ENCODE measurements around the gene ARMC10.
A peak's percentile ranks its signal among the peaks of the same experiment; 100 is the strongest.
"Not testable (repeated sequence)": the region's sequence is repeated elsewhere in the genome, so short reads cannot be mapped to it uniquely, and the experiment has no call there.

Gene ARMC10

GRCh38 chr7:103140685-103141084, 65.7 kb downstream of the ARMC10 start:
- Histone ChIP-seq H3K4me3 (ENCODE audit: low read length) (no peak overlapping the region), H3K9me3 (ENCODE audit: low read length) (peaks cover 4% of the 10 kb centered on the region), H2AFZ (ENCODE audit: low read depth, low read length) (no peak overlapping the region), H3K36me3 (ENCODE audit: insufficient read depth, low read length) (no peaks in the 10 kb centered on the region), H3K27me3 (ENCODE audit: insufficient read depth, low read length) (no peaks in the 10 kb centered on the region), H3K4me1 (ENCODE audit: insufficient read depth, low read length) (no peaks in the 10 kb centered on the region)

DNA sequence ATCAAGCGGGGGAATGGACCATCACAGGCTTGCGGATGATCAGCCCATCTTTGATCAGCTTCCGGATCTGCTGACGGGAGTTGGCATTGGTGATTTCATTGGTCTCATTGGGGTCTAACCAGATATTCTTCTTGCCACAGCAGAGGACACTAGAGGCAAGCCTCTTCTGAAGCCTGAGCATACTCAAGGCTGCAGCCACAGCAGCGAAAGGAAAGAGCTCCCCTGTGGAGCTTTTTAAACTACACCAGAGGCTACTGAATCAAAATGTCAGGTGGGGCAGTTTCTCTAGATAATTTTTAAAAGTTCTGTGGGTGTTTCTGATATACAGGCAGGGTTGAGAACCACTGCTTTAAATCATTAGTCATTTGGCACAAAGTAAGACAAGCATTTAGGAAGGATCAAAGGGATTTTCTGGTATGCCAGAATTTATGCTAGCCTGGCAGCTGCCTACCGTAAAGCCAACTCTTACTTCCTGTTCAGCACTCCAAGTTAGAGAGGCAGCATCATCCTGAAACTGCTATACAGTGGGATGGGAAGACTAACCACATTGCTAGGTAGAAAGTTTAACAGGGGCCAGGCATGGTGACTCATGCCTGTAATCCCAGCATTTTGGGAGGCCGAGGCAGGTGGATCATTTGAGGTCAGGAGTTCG, 66.9 kb downstream of the ARMC10 start:
- no peaks in the 10 kb centered on the region for H3K36me3 ChIP-seq (ENCODE audit: insufficient read depth, low read length)
- peaks cover 4% of the 10 kb centered on the region for H3K9me3 ChIP-seq (ENCODE audit: low read length)
- no peak overlapping the region for H3K4me3 ChIP-seq (ENCODE audit: low read length)
- H3K4me1 ChIP-seq (ENCODE audit: insufficient read depth, low read length): peaks cover 11% of the 10 kb centered on the region
- H2AFZ ChIP-seq (ENCODE audit: low read depth, low read length): no peak overlapping the region
- no peaks in the 10 kb centered on the region for H3K27me3 ChIP-seq (ENCODE audit: insufficient read depth, low read length)

- peaks cover 4% of the 10 kb centered on the region for H3K9me3 ChIP-seq (ENCODE audit: low read length)
- no peaks in the 10 kb centered on the region for H3K36me3 ChIP-seq (ENCODE audit: insufficient read depth, low read length)
- no peak overlapping the region for H2AFZ ChIP-seq (ENCODE audit: low read depth, low read length)
- H3K4me1 ChIP-seq (ENCODE audit: insufficient read depth, low read length): peaks cover 17% of the 10 kb centered on the region
- H3K4me3 ChIP-seq (ENCODE audit: low read length): no peak overlapping the region
- no peaks in the 10 kb centered on the region for H3K27me3 ChIP-seq (ENCODE audit: insufficient read depth, low read length)
Measured at GRCh38 chr7:103142494-103142893, 67.6 kb downstream of the ARMC10 start.

GRCh38 chr7:103143868-103144267, 68.9 kb downstream of the ARMC10 start:
- Histone ChIP-seq H2AFZ (ENCODE audit: low read depth, low read length) (no peak overlapping the region), H3K9me3 (ENCODE audit: low read length) (peaks cover 4% of the 10 kb centered on the region), H3K4me3 (ENCODE audit: low read length) (no peak overlapping the region), H3K36me3 (ENCODE audit: insufficient read depth, low read length) (no peaks in the 10 kb centered on the region), H3K4me1 (ENCODE audit: insufficient read depth, low read length) (peaks cover 17% of the 10 kb centered on the region), H3K27me3 (ENCODE audit: insufficient read depth, low read length) (no peaks in the 10 kb centered on the region)

DNA sequence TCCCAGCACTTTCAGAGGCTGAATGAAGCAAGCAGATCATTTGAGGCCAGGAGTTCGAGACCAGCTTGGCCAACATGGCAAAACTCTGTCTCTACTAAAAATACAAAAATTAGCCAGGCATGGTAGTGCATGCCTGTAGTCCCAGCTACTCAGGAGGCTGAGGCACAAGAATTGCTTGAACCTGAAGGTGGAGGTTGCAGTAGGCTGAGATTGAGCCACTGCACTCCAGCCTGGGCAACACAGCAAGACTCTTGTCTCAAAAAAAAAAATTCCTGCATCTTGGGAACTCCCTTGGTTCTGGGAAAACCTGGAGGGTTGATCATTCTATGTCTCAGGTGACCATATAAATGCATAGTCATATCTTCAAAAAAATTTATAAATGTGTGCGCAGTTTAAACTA, 69.8 kb downstream of the ARMC10 start:
- H3K4me1 ChIP-seq (ENCODE audit: insufficient read depth, low read length): peaks cover 20% of the 10 kb centered on the region
- H3K36me3 ChIP-seq (ENCODE audit: insufficient read depth, low read length); H2AFZ ChIP-seq (ENCODE audit: low read depth, low read length); H3K27me3 ChIP-seq (ENCODE audit: insufficient read depth, low read length); H3K9me3 ChIP-seq (ENCODE audit: low read length); H3K4me3 ChIP-seq (ENCODE audit: low read length): not testable (repeated sequence)

GRCh38 chr7:103148131-103148993, 73.4 kb downstream of the ARMC10 start:
- H3K27me3 ChIP-seq (ENCODE audit: insufficient read depth, low read length): no peaks in the 10 kb centered on the region
- no peaks in the 10 kb centered on the region for H3K36me3 ChIP-seq (ENCODE audit: insufficient read depth, low read length)
- peaks cover 20% of the 10 kb centered on the region for H3K4me1 ChIP-seq (ENCODE audit: insufficient read depth, low read length)
- H3K9me3 ChIP-seq (ENCODE audit: low read length): no peaks in the 10 kb centered on the region
- peak overlapping the region; percentile 97 for H3K4me3 ChIP-seq (ENCODE audit: low read length)
- peak overlapping the region; percentile 99 for H2AFZ ChIP-seq (ENCODE audit: low read depth, low read length)
